BJ (cell line): ENCODE measurements around the gene ZNF674. TPM values are rescaled to one million over a fixed set of nuclear protein-coding genes. Genes with fewer than 3 reads are reported as not detected.
A peak's percentile ranks its signal among the peaks of the same experiment; 100 is the strongest.

Source experiments
- CTCF ChIA-PET: fragments of 350-600 bp; formaldehyde crosslinking; extraction: SDS; loops from one replicate; lab custom pipeline; 2021; ENCODE audit warnings: antibody characterized with exemption, inconsistent platforms; lab: Yijun Ruan, JAX
- POLR2A ChIA-PET: fragments of 300-600 bp; sonication (Branson Sonifier 250); formaldehyde crosslinking; extraction: SDS; loops from one replicate; lab custom pipeline; 2021; ENCODE audit warnings: antibody characterized with exemption; lab: Charles Lee
- DNase-seq: peaks from one replicate; pipeline ENCODE4 v3.0.0-alpha.2; 2011; ENCODE audit warnings: low read depth
- H3K27me3 ChIP-seq: 2 replicates; pipeline ENCODE4 v1.6.0; 2011; ENCODE audit warnings: low read length; ENCODE audit not compliant: control insufficient read depth, insufficient read depth
- H3K36me3 ChIP-seq: 2 replicates; pipeline ENCODE4 v1.5.1; 2011; ENCODE audit warnings: low read length; ENCODE audit not compliant: control insufficient read depth, insufficient read depth
- H3K4me3 ChIP-seq: 2 replicates; pipeline ENCODE4 v1.5.1; 2011; ENCODE audit warnings: low read depth, mild to moderate bottlenecking, control low read depth, low read length
- polyA minus RNA-seq: library from RNA; depleted of rRNA, polyadenylated mRNA; stranded (reverse); fragments of >200 nt; gene quantifications from 2 replicates; pipeline ENCODE4 v1.2.3, GENCODE V29; 2011; rRNA and poly(A)+ RNA removed
- polyA plus RNA-seq: library from polyadenylated mRNA; depleted of rRNA; stranded (reverse); fragments of >200 nt; gene quantifications from 2 replicates; pipeline ENCODE4 v1.2.3, GENCODE V29; 2011; rRNA removed
- TF ChIP-seq, protein P1 (sequence below): IDR thresholded peaks from 2 replicates; pipeline ENCODE4 v1.5.1; 2011; ENCODE audit warnings: low read depth, mild to moderate bottlenecking, control low read depth, inconsistent platforms, low read length, moderate library complexity; ENCODE audit not compliant: insufficient read depth

The ZNF674 gene
- polyA plus RNA-seq, result 5.1 and 7.0 TPM in 2 replicates
- 10.0 and 17.8 TPM in 2 replicates for polyA minus RNA-seq

DNA sequence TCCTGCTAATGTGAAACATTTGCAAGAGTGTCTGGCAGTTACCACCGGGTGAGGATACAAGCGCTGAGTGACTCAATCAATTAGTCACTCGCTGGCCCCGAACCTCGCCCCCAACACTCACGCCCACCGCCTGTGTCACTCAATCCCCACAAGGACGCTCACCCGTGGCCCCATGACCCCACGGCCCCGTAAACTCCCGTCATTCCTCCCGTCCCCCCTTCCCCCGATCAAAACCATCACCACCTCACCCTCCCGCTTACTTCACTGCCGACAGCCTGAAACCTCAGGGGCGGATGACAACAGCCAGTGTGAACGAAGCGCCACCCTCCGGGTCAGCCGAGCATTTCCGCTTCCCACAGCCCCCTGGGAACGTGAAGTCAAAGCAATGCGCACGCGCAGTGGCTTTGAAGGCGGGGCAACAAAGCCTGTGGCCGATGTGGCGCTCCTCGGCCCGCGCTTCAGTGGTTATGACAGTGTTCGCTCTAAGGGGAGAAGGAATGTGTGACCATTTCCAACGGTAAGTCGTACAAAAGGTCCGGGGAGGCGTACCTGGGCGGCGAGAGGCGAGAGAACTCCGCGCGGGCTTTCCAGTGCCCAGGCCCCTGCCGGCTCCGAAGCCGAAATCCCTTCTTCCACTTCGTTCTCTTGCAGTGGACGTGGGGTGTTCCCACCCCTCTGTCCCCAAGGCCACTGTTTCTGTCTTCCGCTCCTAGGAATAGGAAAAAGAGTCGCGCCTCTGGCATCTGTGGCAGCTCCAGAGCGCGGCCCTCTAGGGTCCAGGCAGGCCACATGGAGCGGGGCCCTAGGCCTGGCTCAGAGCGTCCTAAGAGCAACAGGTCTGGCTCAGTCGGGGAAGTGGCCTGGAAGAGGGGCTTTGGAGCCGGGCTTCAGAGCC, at the start of gene ZNF674:
Gene ZNF674, minus strand, starts transcription at position 311 of the 895 bp plus-strand sequence. CDS start 3,334 bp downstream, outside the sequence.
- CTCF ChIA-PET, result no interaction called here
- TF ChIP-seq, protein P1, sequence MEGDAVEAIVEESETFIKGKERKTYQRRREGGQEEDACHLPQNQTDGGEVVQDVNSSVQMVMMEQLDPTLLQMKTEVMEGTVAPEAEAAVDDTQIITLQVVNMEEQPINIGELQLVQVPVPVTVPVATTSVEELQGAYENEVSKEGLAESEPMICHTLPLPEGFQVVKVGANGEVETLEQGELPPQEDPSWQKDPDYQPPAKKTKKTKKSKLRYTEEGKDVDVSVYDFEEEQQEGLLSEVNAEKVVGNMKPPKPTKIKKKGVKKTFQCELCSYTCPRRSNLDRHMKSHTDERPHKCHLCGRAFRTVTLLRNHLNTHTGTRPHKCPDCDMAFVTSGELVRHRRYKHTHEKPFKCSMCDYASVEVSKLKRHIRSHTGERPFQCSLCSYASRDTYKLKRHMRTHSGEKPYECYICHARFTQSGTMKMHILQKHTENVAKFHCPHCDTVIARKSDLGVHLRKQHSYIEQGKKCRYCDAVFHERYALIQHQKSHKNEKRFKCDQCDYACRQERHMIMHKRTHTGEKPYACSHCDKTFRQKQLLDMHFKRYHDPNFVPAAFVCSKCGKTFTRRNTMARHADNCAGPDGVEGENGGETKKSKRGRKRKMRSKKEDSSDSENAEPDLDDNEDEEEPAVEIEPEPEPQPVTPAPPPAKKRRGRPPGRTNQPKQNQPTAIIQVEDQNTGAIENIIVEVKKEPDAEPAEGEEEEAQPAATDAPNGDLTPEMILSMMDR, result peak; percentile 46; the same call in 1 of the 2 replicates
- peak; percentile 43 for DNase-seq
- H3K4me3 ChIP-seq, result peak within 1 kb of the TSS; percentile 77
- H3K27me3 ChIP-seq, result no peaks in the 10 kb centered on the region
- POLR2A ChIA-PET, result no interaction called here
- 0 out of 2 replicates have a peak, but pooled peaks cover 1% of the 10 kb centered on the region for H3K36me3 ChIP-seq

DNA sequence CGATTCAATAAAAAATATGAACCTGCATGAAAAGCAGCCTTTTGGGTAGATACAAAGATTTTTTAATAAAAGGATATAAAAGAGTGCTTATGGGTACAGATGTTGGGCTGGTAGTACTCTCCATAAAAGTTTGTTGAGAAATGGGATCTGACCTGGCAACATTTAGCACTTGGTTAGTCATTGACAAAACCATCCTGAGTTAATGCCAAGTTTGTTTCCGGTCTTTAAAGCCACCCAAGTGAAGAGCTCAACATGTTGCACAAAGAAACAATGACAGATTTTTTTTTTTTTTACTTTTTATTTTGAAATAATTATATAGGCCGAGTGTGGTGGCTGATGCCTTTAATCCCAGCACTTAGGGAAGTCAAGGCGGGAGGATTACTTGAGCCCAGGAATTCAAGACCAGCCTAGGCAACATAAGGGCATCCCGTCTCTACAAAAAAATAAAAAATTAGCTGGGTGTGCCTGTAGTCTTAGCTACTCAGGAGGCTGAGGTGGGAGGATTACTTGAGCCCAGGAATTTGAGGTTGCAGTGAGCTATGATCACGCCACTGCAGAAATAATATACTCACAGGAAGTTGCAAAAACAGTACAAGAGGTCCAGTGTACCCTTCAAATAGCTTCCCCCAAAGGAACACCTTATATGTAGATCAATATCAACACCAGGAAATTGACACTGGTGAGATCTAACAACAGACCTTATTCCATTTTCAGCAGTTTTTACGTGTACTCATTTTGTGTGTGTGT, 44.9 kb upstream of the ZNF674 start:
- POLR2A ChIA-PET, result interaction anchor here (0.6 kb wide), 1 partner anchor 179 kb away, joined by 7 read pairs; no protein-coding TSS in a partner anchor
- no peaks in the 10 kb centered on the region for H3K36me3 ChIP-seq
- no peak overlapping the region for H3K4me3 ChIP-seq
- H3K27me3 ChIP-seq, result no peaks in the 10 kb centered on the region
- DNase-seq, result peak; percentile 35
- CTCF ChIA-PET, result interaction anchor here (0.6 to 0.7 kb wide), 3 partner anchors 47 to 207 kb away, joined by 3 read pairs; no protein-coding TSS in a partner anchor
- TF ChIP-seq, protein P1, result no peak

DNA sequence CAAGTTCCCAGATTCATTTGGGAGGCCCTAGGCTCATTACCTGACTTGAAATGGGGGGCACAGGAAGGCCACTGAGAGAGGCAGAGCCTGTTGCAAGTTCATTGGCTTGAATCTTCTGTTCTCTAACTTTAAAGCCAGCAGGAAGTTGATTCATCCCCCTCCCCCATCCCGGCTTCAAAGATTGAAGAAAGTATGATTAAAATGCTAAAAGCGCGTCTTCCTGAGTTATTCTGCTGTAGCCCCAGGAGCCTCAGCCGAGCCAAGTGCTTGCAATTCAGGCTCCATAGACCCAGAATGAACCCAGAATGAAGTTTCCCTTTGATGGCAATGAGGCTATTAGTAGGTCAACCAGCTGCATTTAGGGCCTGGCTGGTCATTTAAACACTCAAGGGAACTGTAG, 43.0 kb upstream of the ZNF674 start:
- H3K36me3 ChIP-seq, result no peaks in the 10 kb centered on the region
- no peak for DNase-seq
- H3K27me3 ChIP-seq, result no peaks in the 10 kb centered on the region
- CTCF ChIA-PET, result no interaction called here
- TF ChIP-seq, protein P1, result no peak
- H3K4me3 ChIP-seq, result no peak overlapping the region
- POLR2A ChIA-PET, result no interaction called here

DNA sequence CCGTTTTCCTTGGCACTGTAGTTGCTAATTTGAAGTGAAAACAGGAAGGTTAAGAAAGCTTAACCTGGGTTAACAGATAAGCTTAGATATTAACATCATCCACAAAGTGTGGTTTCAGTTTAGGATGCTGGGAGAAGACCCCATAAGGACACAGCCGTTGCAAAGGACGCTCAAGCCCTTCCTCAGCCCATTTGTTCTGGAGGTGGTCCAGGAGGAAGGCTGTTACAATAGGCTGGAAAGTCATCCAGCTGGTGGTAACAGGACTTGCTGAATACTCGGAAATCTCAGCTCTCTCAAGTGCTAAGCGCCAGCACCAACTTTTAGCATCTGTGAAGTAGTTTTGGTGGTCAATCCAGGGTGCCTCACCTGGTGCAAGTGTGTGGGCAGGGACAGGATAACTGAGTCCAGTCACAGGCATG, 42.5 kb upstream of the ZNF674 start:
- TF ChIP-seq, protein P1, result no peak
- no peak overlapping the region for H3K4me3 ChIP-seq
- ChIA-PET CTCF (no interaction called here), POLR2A (no interaction called here)
- H3K36me3 ChIP-seq, result no peaks in the 10 kb centered on the region
- DNase-seq, result no peak
- no peaks in the 10 kb centered on the region for H3K27me3 ChIP-seq

GRCh38 chrX:46587158-46587557, 41.9 kb upstream of the ZNF674 start:
- no peak overlapping the region for H3K4me3 ChIP-seq
- no peak for DNase-seq
- H3K36me3 ChIP-seq, result no peaks in the 10 kb centered on the region
- POLR2A ChIA-PET, result no interaction called here
- CTCF ChIA-PET, result no interaction called here
- no peaks in the 10 kb centered on the region for H3K27me3 ChIP-seq
- TF ChIP-seq, protein P1, result no peak
